ENCODE results near the gene PIGB.

PIGB gene

GRCh38 chr15:55337160-55337559, 18.1 kb downstream of the PIGB start:
- ATAC-seq, result no peak
- no peak for TF ChIP-seq ARNTL (CRISPR knock-in tag; IDR thresholded peaks at IDR 0.05; ENCODE audit: borderline replicate concordance, low read depth)
- TF ChIP-seq CREB5 (CRISPR knock-in tag; IDR thresholded peaks at IDR 0.05; ENCODE audit: low read depth), result no peak
- TF ChIP-seq ZFP30 (CRISPR knock-in tag; IDR thresholded peaks at IDR 0.05), result no peak
- no peak for TF ChIP-seq ZNF565 (CRISPR knock-in tag; conservative IDR thresholded peaks at IDR 0.05; ENCODE audit: low read depth)
- TF ChIP-seq PPARA (CRISPR knock-in tag; IDR thresholded peaks at IDR 0.05; ENCODE audit: borderline replicate concordance), result no peak
- TF ChIP-seq ZFP3 (CRISPR knock-in tag; IDR thresholded peaks at IDR 0.05), result no peak
- no peak for TF ChIP-seq CSRNP3 (CRISPR knock-in tag; IDR thresholded peaks at IDR 0.05)

GRCh38 chr15:55343168-55343567, 24.1 kb downstream of the PIGB start:
- peak; percentile 80 for ATAC-seq
- peak; percentile 57; the same call in 1 of the 2 replicates for TF ChIP-seq ZNF70 (CRISPR knock-in tag; IDR thresholded peaks at IDR 0.05)
- TF ChIP-seq CSDC2 (CRISPR knock-in tag; IDR thresholded peaks at IDR 0.05), result no peak
- peak; percentile 26; the same call in 1 of the 2 replicates for TF ChIP-seq PATZ1 (CRISPR knock-in tag; IDR thresholded peaks at IDR 0.05; ENCODE audit: borderline replicate concordance)
- TF ChIP-seq PPARA (CRISPR knock-in tag; IDR thresholded peaks at IDR 0.05; ENCODE audit: borderline replicate concordance), result no peak
- peak; percentile 92; the same call in 1 of the 2 replicates for TF ChIP-seq TSHZ2 (CRISPR knock-in tag; IDR thresholded peaks at IDR 0.05)
- TF ChIP-seq TOX (CRISPR knock-in tag; IDR thresholded peaks at IDR 0.05; ENCODE audit: borderline replicate concordance), result no peak
- TF ChIP-seq TCF4 (CRISPR knock-in tag; IDR thresholded peaks at IDR 0.05; ENCODE audit: borderline replicate concordance), result 0 out of 2 replicates have a peak, but pooled peaks have one; percentile 48
- TF ChIP-seq ISL1 (CRISPR knock-in tag; IDR thresholded peaks at IDR 0.05), result peak; percentile 89

- peak; percentile 51 for ATAC-seq
- TF ChIP-seq TOX (CRISPR knock-in tag; IDR thresholded peaks at IDR 0.05; ENCODE audit: borderline replicate concordance) (no peak), CREB5 (CRISPR knock-in tag; IDR thresholded peaks at IDR 0.05; ENCODE audit: low read depth) (no peak), PPARA (CRISPR knock-in tag; IDR thresholded peaks at IDR 0.05; ENCODE audit: borderline replicate concordance) (no peak), CSRNP3 (CRISPR knock-in tag; IDR thresholded peaks at IDR 0.05) (no peak), POU6F1 (CRISPR knock-in tag; IDR thresholded peaks at IDR 0.05; ENCODE audit: borderline replicate concordance, low read depth) (no peak), ZNF8 (CRISPR knock-in tag; IDR thresholded peaks at IDR 0.05) (no peak), ZNF70 (CRISPR knock-in tag; IDR thresholded peaks at IDR 0.05) (no peak), TCF4 (CRISPR knock-in tag; IDR thresholded peaks at IDR 0.05; ENCODE audit: borderline replicate concordance) (no peak), ZC3H10 (CRISPR knock-in tag; IDR thresholded peaks at IDR 0.05) (no peak), RARB (CRISPR knock-in tag; IDR thresholded peaks at IDR 0.05) (no peak), CSDC2 (CRISPR knock-in tag; IDR thresholded peaks at IDR 0.05) (no peak), TSHZ2 (CRISPR knock-in tag; IDR thresholded peaks at IDR 0.05) (no peak), ZFP30 (CRISPR knock-in tag; IDR thresholded peaks at IDR 0.05) (no peak)
Observed at GRCh38 chr15:55344206-55344605, 25.2 kb downstream of the PIGB start.

Data from SK-N-SH treated with all-trans-retinoic acid at 6 μM for 48 hours (cell line).